ENCODE results near the gene COCH. TPM values are rescaled to one million over a fixed set of nuclear protein-coding genes. Genes with fewer than 3 reads are reported as not detected.
A peak's percentile ranks its signal among the peaks of the same experiment; 100 is the strongest.

Gene COCH
- total and polyA plus RNA-seq, 2 donors (not counting 1 experiment from before 2014, with no cell fraction given): 24.5 to 25.7 TPM

DNA sequence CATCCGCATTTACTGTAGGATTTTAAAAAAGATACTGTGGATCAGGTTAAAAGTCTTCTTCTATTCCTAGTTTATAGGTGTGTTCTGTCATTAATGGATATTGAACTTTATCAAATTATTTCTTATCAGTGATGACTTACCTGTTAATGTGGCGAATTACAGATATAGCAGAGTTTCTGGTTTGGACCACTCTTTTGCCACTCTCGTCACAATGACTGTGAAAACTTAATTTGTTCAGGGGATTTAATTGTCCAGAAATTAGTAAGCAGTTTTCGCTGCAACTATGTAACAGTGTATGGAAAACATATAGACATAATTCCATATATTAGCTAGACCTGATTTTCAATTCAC lies 14.9 kb downstream of the COCH start:
- intact Hi-C loops (cut with micrococcal nuclease): no loop called here
- Histone ChIP-seq H3K9ac (ENCODE audit: low read length) (no peak overlapping the region), H3K4me1 (ENCODE audit: control insufficient read depth in 2 of 2, insufficient read depth in 2 of 2, low read length in 2 of 2) (no peaks in the 10 kb centered on the region), H3K4me2 (replicated peaks; ENCODE audit: low read depth, low read length, poor library complexity, severe bottlenecking) (no peak overlapping the region), H3K27me3 (replicated peaks in 1 of 4; ENCODE audit: control extremely low read depth in 1 of 4, control insufficient read depth in 3 of 4, insufficient read depth in 4 of 4, low read length in 3 of 4) (no peaks in the 10 kb centered on the region), H2AFZ (ENCODE audit: insufficient read depth, low read depth, low read length, poor library complexity, severe bottlenecking) (no peak overlapping the region), H3K27ac (ENCODE audit: low read length in 2 of 2) (no peak overlapping the region), H3K79me2 (ENCODE audit: control insufficient read depth, insufficient read depth, low read length) (no peaks in the 10 kb centered on the region), H3K36me3 (replicated peaks in 1 of 2; ENCODE audit: control extremely low read depth in 1 of 2, control insufficient read depth in 1 of 2, extremely low read depth in 1 of 2, insufficient read depth in 2 of 2, low read length in 1 of 2) (no peaks in the 10 kb centered on the region), H3K9me3 (ENCODE audit: control extremely low read depth in 1 of 3, control insufficient read depth in 2 of 3, insufficient read depth in 1 of 3, low read length in 2 of 3) (no peaks in the 10 kb centered on the region), H4K20me1 (ENCODE audit: control insufficient read depth, insufficient read depth, low read length, poor library complexity, severe bottlenecking) (no peaks in the 10 kb centered on the region), H3K4me3 (ENCODE audit: control extremely low read depth in 1 of 5, extremely low read depth in 1 of 5, insufficient read depth in 1 of 5, low read depth in 2 of 5, low read length in 4 of 5) (no peak overlapping the region)
- peak overlapping the region; percentile 24 for H3K27ac Mint-ChIP-seq
- TF ChIP-seq, protein P1, sequence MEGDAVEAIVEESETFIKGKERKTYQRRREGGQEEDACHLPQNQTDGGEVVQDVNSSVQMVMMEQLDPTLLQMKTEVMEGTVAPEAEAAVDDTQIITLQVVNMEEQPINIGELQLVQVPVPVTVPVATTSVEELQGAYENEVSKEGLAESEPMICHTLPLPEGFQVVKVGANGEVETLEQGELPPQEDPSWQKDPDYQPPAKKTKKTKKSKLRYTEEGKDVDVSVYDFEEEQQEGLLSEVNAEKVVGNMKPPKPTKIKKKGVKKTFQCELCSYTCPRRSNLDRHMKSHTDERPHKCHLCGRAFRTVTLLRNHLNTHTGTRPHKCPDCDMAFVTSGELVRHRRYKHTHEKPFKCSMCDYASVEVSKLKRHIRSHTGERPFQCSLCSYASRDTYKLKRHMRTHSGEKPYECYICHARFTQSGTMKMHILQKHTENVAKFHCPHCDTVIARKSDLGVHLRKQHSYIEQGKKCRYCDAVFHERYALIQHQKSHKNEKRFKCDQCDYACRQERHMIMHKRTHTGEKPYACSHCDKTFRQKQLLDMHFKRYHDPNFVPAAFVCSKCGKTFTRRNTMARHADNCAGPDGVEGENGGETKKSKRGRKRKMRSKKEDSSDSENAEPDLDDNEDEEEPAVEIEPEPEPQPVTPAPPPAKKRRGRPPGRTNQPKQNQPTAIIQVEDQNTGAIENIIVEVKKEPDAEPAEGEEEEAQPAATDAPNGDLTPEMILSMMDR (IDR thresholded peaks at IDR 0.05): no peak
- TF ChIP-seq EZH2 (IDR thresholded peaks at IDR 0.05; ENCODE audit: borderline replicate concordance, insufficient read depth, low read depth, low read length, poor library complexity, severe bottlenecking): no peak
- ChIA-PET POLR2A (no interaction called here), CTCF (no interaction called here)
- H3K4me3 Mint-ChIP-seq: no peak overlapping the region
- no peaks in the 10 kb centered on the region for H3K4me1 Mint-ChIP-seq
- H3K27me3 Mint-ChIP-seq: no peaks in the 10 kb centered on the region
- 100% methylated on average over 1 of the region's 4 CpGs for WGBS (ENCODE audit: insufficient coverage)
- DNase-seq: no peak
- no peaks in the 10 kb centered on the region for H3K9me3 Mint-ChIP-seq (ENCODE audit: insufficient read depth)
- no peak for ATAC-seq (ENCODE audit: low read depth)

DNA sequence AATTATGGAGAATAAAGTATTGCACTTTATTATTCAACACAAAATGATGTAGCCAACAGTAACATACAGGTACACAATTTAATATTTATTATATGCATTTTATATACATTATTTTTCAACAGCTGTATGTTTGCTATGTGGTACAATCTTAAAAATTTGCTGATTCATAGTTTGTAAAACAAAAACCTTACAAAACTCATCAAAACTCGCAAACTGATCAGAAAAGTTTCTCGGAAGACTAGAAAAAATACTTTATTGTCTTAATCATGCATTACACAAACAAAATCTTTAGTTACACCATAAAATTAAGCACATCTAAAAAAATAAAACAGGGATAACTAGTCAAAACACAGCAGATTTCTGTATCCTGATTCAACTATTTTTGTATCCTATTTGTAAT lies 19.5 kb downstream of the COCH start:
- Histone ChIP-seq H3K36me3 (replicated peaks in 1 of 2; ENCODE audit: control extremely low read depth in 1 of 2, control insufficient read depth in 1 of 2, extremely low read depth in 1 of 2, insufficient read depth in 2 of 2, low read length in 1 of 2) (peaks cover 1 to 17% of the 10 kb centered on the region in 2 experiments), H2AFZ (ENCODE audit: insufficient read depth, low read depth, low read length, poor library complexity, severe bottlenecking) (no peak overlapping the region), H3K27me3 (replicated peaks in 1 of 4; ENCODE audit: control extremely low read depth in 1 of 4, control insufficient read depth in 3 of 4, insufficient read depth in 4 of 4, low read length in 3 of 4) (no peaks in the 10 kb centered on the region), H3K27ac (ENCODE audit: low read length in 2 of 2) (no peak overlapping the region), H4K20me1 (ENCODE audit: control insufficient read depth, insufficient read depth, low read length, poor library complexity, severe bottlenecking) (no peaks in the 10 kb centered on the region), H3K9ac (ENCODE audit: low read length) (no peak overlapping the region), H3K79me2 (ENCODE audit: control insufficient read depth, insufficient read depth, low read length) (no peaks in the 10 kb centered on the region), H3K4me3 (ENCODE audit: control extremely low read depth in 1 of 5, extremely low read depth in 1 of 5, insufficient read depth in 1 of 5, low read depth in 2 of 5, low read length in 4 of 5) (no peak overlapping the region), H3K4me2 (replicated peaks; ENCODE audit: low read depth, low read length, poor library complexity, severe bottlenecking) (no peak overlapping the region), H3K9me3 (ENCODE audit: control extremely low read depth in 1 of 3, control insufficient read depth in 2 of 3, insufficient read depth in 1 of 3, low read length in 2 of 3) (no peaks in the 10 kb centered on the region), H3K4me1 (ENCODE audit: control insufficient read depth in 2 of 2, insufficient read depth in 2 of 2, low read length in 2 of 2) (no peaks in the 10 kb centered on the region)
- POLR2A ChIA-PET: no interaction called here
- H3K27me3 Mint-ChIP-seq: no peaks in the 10 kb centered on the region
- H3K27ac Mint-ChIP-seq: no peak overlapping the region
- TF ChIP-seq EZH2 (IDR thresholded peaks at IDR 0.05; ENCODE audit: borderline replicate concordance, insufficient read depth, low read depth, low read length, poor library complexity, severe bottlenecking): no peak
- TF ChIP-seq, protein P1 (IDR thresholded peaks at IDR 0.05): no peak
- DNase-seq (no peak), ATAC-seq (ENCODE audit: low read depth) (no peak)
- H3K4me1 Mint-ChIP-seq: no peaks in the 10 kb centered on the region
- CTCF ChIA-PET: no interaction called here
- no peak overlapping the region for H3K4me3 Mint-ChIP-seq
- WGBS (ENCODE audit: insufficient coverage): no CpG with 5 or more reads among the region's 2 CpGs
- H3K9me3 Mint-ChIP-seq (ENCODE audit: insufficient read depth): no peaks in the 10 kb centered on the region
- intact Hi-C loops (cut with micrococcal nuclease): no loop called here
